Astrocyte (in vitro differentiated cells and primary cell): ENCODE results near the gene COMMD1. TPM values are rescaled to one million over a fixed set of nuclear protein-coding genes. Genes with fewer than 3 reads are reported as not detected.
"Not testable (repeated sequence)": the region's sequence is repeated elsewhere in the genome, so short reads cannot be mapped to it uniquely, and the experiment has no call there.

Experiments used
- DNase-seq: peaks from one replicate; pipeline ENCODE4 v3.0.0-alpha.2; 2010; ENCODE audit warnings: low read depth
- FAIRE-seq: peaks from 2 replicates; lab custom pipeline; 2011; peaks lifted over from hg19 to GRCh38; lab: Jason Lieb, UNC
- H2AFZ ChIP-seq: 2 replicates; pipeline ENCODE4 v1.6.0; 2012; ENCODE audit warnings: low read depth, low read length, inconsistent platforms
- H3K27ac ChIP-seq: 2 replicates; pipeline ENCODE4 v1.5.1; 2011; ENCODE audit warnings: low read depth, low read length, inconsistent platforms
- H3K27me3 ChIP-seq: 2 replicates; pipeline ENCODE4 v1.6.0; 2011; ENCODE audit warnings: low read length, inconsistent platforms; ENCODE audit not compliant: insufficient read depth
- H3K36me3 ChIP-seq: 2 replicates; pipeline ENCODE4 v1.5.1; 2011; ENCODE audit warnings: low read length, inconsistent platforms; ENCODE audit not compliant: insufficient read depth
- H3K4me1 ChIP-seq: 2 replicates; pipeline ENCODE4 v1.5.1; 2011; ENCODE audit warnings: low read length, inconsistent platforms; ENCODE audit not compliant: insufficient read depth
- H3K4me2 ChIP-seq: 2 replicates; pipeline ENCODE4 v1.6.0; 2012; ENCODE audit warnings: low read length, inconsistent platforms
- H3K4me3 ChIP-seq: 2 replicates; pipeline ENCODE4 v1.5.1; 2011; ENCODE audit warnings: low read depth, mild to moderate bottlenecking, low read length, inconsistent platforms; ENCODE audit not compliant: insufficient read depth
- H3K79me2 ChIP-seq: 2 replicates; pipeline ENCODE4 v1.6.0; 2012; ENCODE audit warnings: mild to moderate bottlenecking, low read length, inconsistent platforms; ENCODE audit not compliant: insufficient read depth
- H3K9ac ChIP-seq: 2 replicates; pipeline ENCODE4 v1.6.0; 2012; ENCODE audit warnings: mild to moderate bottlenecking, low read length, inconsistent platforms
- H3K9me3 ChIP-seq: 2 replicates; pipeline ENCODE4 v1.5.1; 2012; ENCODE audit warnings: low read depth, mild to moderate bottlenecking, low read length, inconsistent platforms; ENCODE audit not compliant: insufficient read depth
- H4K20me1 ChIP-seq: 2 replicates; pipeline ENCODE4 v1.6.0; 2012; ENCODE audit warnings: low read length, inconsistent platforms; ENCODE audit not compliant: insufficient read depth
- H3K27ac Mint-ChIP-seq: one replicate; pipeline ENCODE4 v1.8.0; 2021; ENCODE audit warnings: mild to moderate bottlenecking, mixed read lengths; ENCODE audit not compliant: unreplicated experiment
- H3K27me3 Mint-ChIP-seq: one replicate; pipeline ENCODE4 v1.8.0; 2021; ENCODE audit warnings: low read depth, mixed read lengths; ENCODE audit not compliant: unreplicated experiment
- H3K36me3 Mint-ChIP-seq: one replicate; pipeline ENCODE4 v1.8.0; 2021; ENCODE audit warnings: low read depth, mixed read lengths; ENCODE audit not compliant: unreplicated experiment
- H3K4me1 Mint-ChIP-seq: one replicate; pipeline ENCODE4 v1.8.0; 2021; ENCODE audit warnings: low read depth, mixed read lengths; ENCODE audit not compliant: unreplicated experiment
- H3K4me3 Mint-ChIP-seq: one replicate; pipeline ENCODE4 v1.8.0; 2021; ENCODE audit warnings: mild to moderate bottlenecking, moderate library complexity, mixed read lengths; ENCODE audit not compliant: unreplicated experiment
- H3K9me3 Mint-ChIP-seq: one replicate; pipeline ENCODE4 v1.8.0; 2021; ENCODE audit warnings: mild to moderate bottlenecking, mixed read lengths; ENCODE audit not compliant: unreplicated experiment
- EZH2 ChIP-seq: IDR thresholded peaks from 2 replicates; pipeline ENCODE4 v1.6.1; 2012; ENCODE audit warnings: mild to moderate bottlenecking, low read length, inconsistent platforms; ENCODE audit not compliant: insufficient read depth
- total RNA-seq: library from RNA; stranded (reverse); gene quantifications from 2 replicates; pipeline ENCODE4 v1.2.1, GENCODE V29; 2021
- TF ChIP-seq, protein P1 (sequence below): IDR thresholded peaks from 2 replicates; pipeline ENCODE4 v1.5.1; 2011; ENCODE audit warnings: low read depth, mild to moderate bottlenecking, inconsistent platforms, low read length, moderate library complexity; ENCODE audit not compliant: insufficient read depth

Gene COMMD1
- total RNA-seq, 1 donor from 2014 or later: 32.0 TPM

DNA sequence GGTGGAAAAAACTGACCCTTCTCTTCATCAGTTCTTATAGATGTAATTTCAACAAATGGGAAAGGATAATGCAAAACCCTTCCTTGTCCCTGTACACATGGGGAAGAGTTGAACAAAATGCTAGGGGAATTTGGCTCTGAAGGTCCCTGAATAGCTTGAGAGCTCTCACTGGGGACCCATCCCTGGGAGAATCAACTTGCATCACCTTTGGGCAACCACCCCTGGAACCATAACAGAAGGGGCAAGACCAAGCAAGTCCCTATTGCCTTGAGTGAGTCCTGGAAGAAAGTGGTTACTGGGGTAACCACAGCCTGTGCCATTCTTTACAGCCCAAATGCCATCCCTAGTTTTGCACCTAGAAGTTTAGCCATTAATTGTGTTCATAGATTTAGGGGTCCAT is 238.2 kb downstream of the COMMD1 start:
- no peaks in the 10 kb centered on the region for H4K20me1 ChIP-seq
- H3K36me3 Mint-ChIP-seq: no peaks in the 10 kb centered on the region
- no peaks in the 10 kb centered on the region for H3K9me3 ChIP-seq
- H3K4me1 Mint-ChIP-seq: peaks cover 1% of the 10 kb centered on the region
- H3K27me3 Mint-ChIP-seq: no peaks in the 10 kb centered on the region
- no peak for FAIRE-seq
- DNase-seq: no peak
- no peak overlapping the region for H2AFZ ChIP-seq
- H3K27ac ChIP-seq: no peak overlapping the region
- no peak overlapping the region for H3K4me3 ChIP-seq
- no peak overlapping the region for H3K4me2 ChIP-seq
- no peaks in the 10 kb centered on the region for H3K4me1 ChIP-seq
- H3K9ac ChIP-seq: no peak overlapping the region
- TF ChIP-seq, protein P1, sequence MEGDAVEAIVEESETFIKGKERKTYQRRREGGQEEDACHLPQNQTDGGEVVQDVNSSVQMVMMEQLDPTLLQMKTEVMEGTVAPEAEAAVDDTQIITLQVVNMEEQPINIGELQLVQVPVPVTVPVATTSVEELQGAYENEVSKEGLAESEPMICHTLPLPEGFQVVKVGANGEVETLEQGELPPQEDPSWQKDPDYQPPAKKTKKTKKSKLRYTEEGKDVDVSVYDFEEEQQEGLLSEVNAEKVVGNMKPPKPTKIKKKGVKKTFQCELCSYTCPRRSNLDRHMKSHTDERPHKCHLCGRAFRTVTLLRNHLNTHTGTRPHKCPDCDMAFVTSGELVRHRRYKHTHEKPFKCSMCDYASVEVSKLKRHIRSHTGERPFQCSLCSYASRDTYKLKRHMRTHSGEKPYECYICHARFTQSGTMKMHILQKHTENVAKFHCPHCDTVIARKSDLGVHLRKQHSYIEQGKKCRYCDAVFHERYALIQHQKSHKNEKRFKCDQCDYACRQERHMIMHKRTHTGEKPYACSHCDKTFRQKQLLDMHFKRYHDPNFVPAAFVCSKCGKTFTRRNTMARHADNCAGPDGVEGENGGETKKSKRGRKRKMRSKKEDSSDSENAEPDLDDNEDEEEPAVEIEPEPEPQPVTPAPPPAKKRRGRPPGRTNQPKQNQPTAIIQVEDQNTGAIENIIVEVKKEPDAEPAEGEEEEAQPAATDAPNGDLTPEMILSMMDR: no peak
- TF ChIP-seq EZH2: no peak
- H3K4me3 Mint-ChIP-seq: no peak overlapping the region
- H3K27me3 ChIP-seq: no peaks in the 10 kb centered on the region
- no peaks in the 10 kb centered on the region for H3K79me2 ChIP-seq
- H3K9me3 Mint-ChIP-seq: no peaks in the 10 kb centered on the region
- H3K27ac Mint-ChIP-seq: no peak overlapping the region
- no peaks in the 10 kb centered on the region for H3K36me3 ChIP-seq

DNA sequence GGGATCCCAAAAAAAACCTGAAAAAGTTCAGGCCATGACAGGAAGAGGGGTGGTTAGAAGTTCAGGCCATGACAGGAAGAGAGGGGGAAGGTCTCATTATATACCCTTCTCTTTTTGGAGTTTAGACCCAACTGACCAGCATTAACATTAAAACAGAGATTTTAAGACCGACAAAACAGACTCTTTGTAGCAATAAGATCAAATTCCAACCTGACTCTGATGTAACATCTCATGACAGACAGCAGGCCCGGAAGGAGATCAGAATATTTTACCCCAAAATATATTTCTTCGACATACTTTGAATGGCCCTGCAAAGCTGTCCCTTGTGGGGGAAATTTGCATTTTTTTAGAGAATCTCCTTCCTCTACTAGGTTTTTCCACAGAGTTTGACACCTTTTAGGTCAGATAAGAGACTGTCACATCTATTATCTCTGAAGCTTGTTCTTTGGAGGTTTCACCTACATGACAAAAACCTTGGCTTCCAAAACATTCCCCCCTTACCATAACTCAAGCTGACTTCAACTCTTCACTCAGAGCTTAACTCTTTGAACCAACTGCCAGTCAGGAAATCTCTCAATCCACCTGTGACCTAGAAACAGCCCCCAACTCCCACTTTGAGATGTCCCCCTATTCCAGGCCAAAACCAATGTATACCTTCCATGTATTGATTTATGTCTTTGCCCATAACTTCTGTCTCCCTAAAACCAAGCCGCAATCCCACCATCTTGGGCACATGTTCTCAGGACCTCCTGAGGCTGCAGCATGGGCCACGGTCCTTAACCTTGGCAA is 239.4 kb downstream of the COMMD1 start:
- H2AFZ ChIP-seq: no peak overlapping the region
- Mint-ChIP-seq H3K27ac (no peak overlapping the region), H3K4me1 (peaks cover 11% of the 10 kb centered on the region), H3K36me3 (no peaks in the 10 kb centered on the region), H3K9me3 (no peaks in the 10 kb centered on the region), H3K4me3 (no peak overlapping the region), H3K27me3 (no peaks in the 10 kb centered on the region)
- no peak overlapping the region for H3K9ac ChIP-seq
- TF ChIP-seq EZH2: no peak
- TF ChIP-seq, protein P1: no peak
- no peaks in the 10 kb centered on the region for H3K36me3 ChIP-seq
- FAIRE-seq: no peak
- no peak for DNase-seq
- H3K27me3 ChIP-seq: no peaks in the 10 kb centered on the region
- peaks cover 6% of the 10 kb centered on the region for H3K4me1 ChIP-seq
- H4K20me1 ChIP-seq: no peaks in the 10 kb centered on the region
- no peaks in the 10 kb centered on the region for H3K9me3 ChIP-seq
- H3K79me2 ChIP-seq: no peaks in the 10 kb centered on the region
- no peak overlapping the region for H3K4me2 ChIP-seq
- H3K27ac ChIP-seq: no peak overlapping the region
- no peak overlapping the region for H3K4me3 ChIP-seq

DNA sequence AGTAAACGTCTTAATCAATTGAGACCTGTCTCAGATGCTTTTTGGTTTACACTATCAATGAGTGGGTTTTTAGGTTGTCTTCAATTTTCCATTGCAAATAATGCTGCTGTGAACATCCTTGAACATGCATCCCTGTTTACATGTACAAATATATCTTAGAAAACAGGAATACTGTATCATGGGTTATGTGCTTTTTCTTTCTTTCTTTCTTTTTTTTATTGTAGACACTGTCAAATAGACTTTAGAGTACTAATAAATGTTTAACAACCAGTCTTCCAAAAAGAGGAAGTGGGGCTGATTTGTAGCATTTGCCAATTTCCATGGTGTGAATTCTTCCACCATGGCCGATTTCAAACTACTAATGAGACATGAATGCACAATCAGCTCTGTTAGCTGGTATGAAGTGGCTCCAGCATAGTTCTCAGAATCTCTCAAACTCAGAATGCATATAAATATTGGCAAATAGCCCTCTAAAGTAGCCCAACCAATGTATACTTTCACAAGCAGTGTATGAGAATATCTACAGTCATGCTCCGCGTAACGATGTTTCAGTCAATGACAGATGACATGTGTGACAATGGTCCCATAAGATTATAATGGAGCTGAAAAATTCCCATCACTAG is 240.1 kb downstream of the COMMD1 start:
- H3K9ac ChIP-seq: no peak overlapping the region
- H3K9me3 Mint-ChIP-seq: no peaks in the 10 kb centered on the region
- H3K79me2 ChIP-seq: no peaks in the 10 kb centered on the region
- no peak for FAIRE-seq
- H3K27ac ChIP-seq: no peak overlapping the region
- no peak overlapping the region for H3K27ac Mint-ChIP-seq
- no peak for TF ChIP-seq EZH2
- TF ChIP-seq, protein P1: no peak
- no peaks in the 10 kb centered on the region for H4K20me1 ChIP-seq
- DNase-seq: no peak
- peaks cover 13% of the 10 kb centered on the region for H3K4me1 ChIP-seq
- H3K36me3 Mint-ChIP-seq: no peaks in the 10 kb centered on the region
- H3K4me3 Mint-ChIP-seq: no peak overlapping the region
- H3K4me2 ChIP-seq: no peak overlapping the region
- no peak overlapping the region for H3K4me3 ChIP-seq
- peaks cover 12% of the 10 kb centered on the region for H3K4me1 Mint-ChIP-seq
- H3K27me3 ChIP-seq: no peaks in the 10 kb centered on the region
- no peaks in the 10 kb centered on the region for H3K9me3 ChIP-seq
- H2AFZ ChIP-seq: no peak overlapping the region
- no peaks in the 10 kb centered on the region for H3K36me3 ChIP-seq
- no peaks in the 10 kb centered on the region for H3K27me3 Mint-ChIP-seq

DNA sequence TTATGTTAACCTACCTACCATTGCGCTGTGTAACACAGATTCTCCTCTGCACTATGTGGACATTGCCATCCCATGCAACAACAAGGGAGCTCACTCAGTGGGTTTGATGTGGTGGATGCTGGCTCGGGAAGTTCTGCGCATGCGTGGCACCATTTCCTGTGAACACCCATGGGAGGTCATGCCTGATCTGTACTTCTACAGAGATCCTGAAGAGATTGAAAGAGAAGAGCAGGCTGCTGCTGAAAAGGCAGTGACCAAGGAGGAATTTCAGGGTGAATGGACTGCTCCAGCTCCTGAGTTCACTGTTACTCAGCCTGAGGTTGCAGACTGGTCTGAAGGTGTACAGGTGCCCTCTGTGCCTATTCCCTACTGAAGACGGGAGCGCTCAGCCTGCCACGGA is 241.3 kb downstream of the COMMD1 start:
- H3K27me3 ChIP-seq, H3K36me3 Mint-ChIP-seq, H3K36me3 ChIP-seq, H3K9me3 ChIP-seq, H3K4me2 ChIP-seq, H3K27me3 Mint-ChIP-seq, H3K9me3 Mint-ChIP-seq, DNase-seq, H3K9ac ChIP-seq, FAIRE-seq, H3K27ac ChIP-seq, H2AFZ ChIP-seq, H3K4me3 Mint-ChIP-seq, H3K27ac Mint-ChIP-seq, H3K4me3 ChIP-seq, H4K20me1 ChIP-seq, H3K79me2 ChIP-seq: not testable (repeated sequence)
- H3K4me1 Mint-ChIP-seq: peaks cover 22% of the 10 kb centered on the region
- peaks cover 25% of the 10 kb centered on the region for H3K4me1 ChIP-seq
